HCT116 (cell line): ENCODE data around the gene OGDHL. TPM values are rescaled to one million over a fixed set of nuclear protein-coding genes. Genes with fewer than 3 reads are reported as not detected.

Source experiments
- ATAC-seq: fragments of 200-7000 bp; cut with Tn5 transposase; 2 replicates; pipeline ENCODE4 v1.9.1; 2020; ENCODE audit warnings: mild to moderate bottlenecking, moderate library complexity
- BruUV-seq: library from RNA; stranded (reverse); fragments of 400-500 nt; replicated peaks from 2 replicates; lab custom pipeline; 2021; lab: Mats Ljungman, UMichigan
- CTCF ChIA-PET: fragments of 300-600 bp; sonication (Branson Sonifier 250); formaldehyde crosslinking; loops from one replicate; lab custom pipeline; 2021; ENCODE audit warnings: antibody characterized with exemption; lab: Charles Lee
- POLR2A ChIA-PET: fragments of 300-600, 350-600 bp; sonication (Branson Sonifier 250); formaldehyde crosslinking; loops from one replicate; lab custom pipeline; 2021; ENCODE audit warnings: antibody characterized with exemption; lab: Charles Lee
- RAD21 ChIA-PET, 2 experiments: fragments of 300-600 bp; sonication (Branson Sonifier 250); formaldehyde crosslinking; loops; one replicate each; lab custom pipeline; 2023; ENCODE audit warnings: low total read pairs in 2 of 2; ENCODE audit not compliant: uncharacterized antibody in 2 of 2, unreplicated experiment in 2 of 2, low non-redundant PET in 1 of 2; lab: Charles Lee
- DNase-seq: peaks from one replicate; pipeline ENCODE4 v3.0.0-alpha.2; 2010; ENCODE audit warnings: low read depth, low spot score
- H2AFZ ChIP-seq: fragments of 200-600 bp; shearing (Covaris generic), sonication (generic); 2 replicates; pipeline ENCODE4 v1.6.1; 2017; ENCODE audit warnings: low read depth, mixed run types, mixed read lengths, antibody characterized with exemption, low read length; ENCODE audit not compliant: poor library complexity, severe bottlenecking
- H3K27ac ChIP-seq: 2 replicates; pipeline ENCODE4 v1.5.1; 2012; ENCODE audit warnings: low read depth, low read length
- H3K27me3 ChIP-seq: fragments of 200-600 bp; sonication (generic); 2 replicates; pipeline ENCODE4 v1.6.1; 2016; ENCODE audit warnings: mixed run types, low read length, mixed read lengths; ENCODE audit not compliant: insufficient read depth
- H3K36me3 ChIP-seq, 2 experiments: fragments of 200-500 bp in 1 of 2; fragments of 200-600 bp in 1 of 2; sonication (Bioruptor generic) in 1 of 2; sonication (generic) in 1 of 2; 2 replicates each; pipeline versions ENCODE4 v1.5.1 to v1.6.1; 2014 to 2016; ENCODE audit warnings: low read length in 2 of 2, inconsistent platforms in 1 of 2, mixed read lengths in 1 of 2, mixed run types in 1 of 2; ENCODE audit not compliant: insufficient read depth in 2 of 2, control insufficient read depth in 1 of 2
- H3K4me1 ChIP-seq, 2 experiments: fragments of 200-600 bp in 1 of 2; sonication (generic) in 1 of 2; 2 replicates each; pipeline versions ENCODE4 v1.5.1 to v1.6.1; 2012 to 2017; ENCODE audit warnings: low read length in 2 of 2, inconsistent platforms in 1 of 2, mild to moderate bottlenecking in 1 of 2, mixed read lengths in 1 of 2, mixed run types in 1 of 2, moderate library complexity in 1 of 2; ENCODE audit not compliant: insufficient read depth in 2 of 2, control insufficient read depth in 1 of 2
- H3K4me2 ChIP-seq: fragments of 200-600 bp; sonication (generic); 2 replicates; pipeline ENCODE4 v1.6.1; 2017; ENCODE audit warnings: mixed run types, low read length, mixed read lengths
- H3K4me3 ChIP-seq, 2 experiments: fragments of 200-600 bp in 1 of 2; sonication (generic) in 1 of 2; replicated peaks in 1 of 2; 2 replicates each; pipeline ENCODE4 v1.5.1; 2011 to 2016; ENCODE audit warnings: low read length in 2 of 2, control low read depth in 1 of 2, low read depth in 1 of 2, mild to moderate bottlenecking in 1 of 2, mixed read lengths in 1 of 2, mixed run types in 1 of 2
- H3K79me2 ChIP-seq: fragments of 200-600 bp; sonication (generic); 2 replicates; pipeline ENCODE4 v1.6.1; 2017; ENCODE audit warnings: mild to moderate bottlenecking, mixed run types, low read length, moderate library complexity, mixed read lengths; ENCODE audit not compliant: insufficient read depth
- H3K9ac ChIP-seq: fragments of 200-600 bp; sonication (generic); 2 replicates; pipeline ENCODE4 v1.6.1; 2016; ENCODE audit warnings: low read length, mixed read lengths
- H3K9me2 ChIP-seq: fragments of 200-600 bp; sonication (generic), shearing (Covaris generic); 2 replicates; pipeline ENCODE4 v1.6.1; 2017; ENCODE audit warnings: mixed run types, mild to moderate bottlenecking, moderate library complexity; ENCODE audit not compliant: insufficient read depth
- H3K9me3 ChIP-seq, 2 experiments: fragments of 200-500 bp in 1 of 2; fragments of 200-600 bp in 1 of 2; sonication (Bioruptor generic) in 1 of 2; sonication (generic) in 1 of 2; 2 replicates each; pipeline ENCODE4 v1.6.1; 2014 to 2017; ENCODE audit warnings: low read length in 2 of 2, mixed read lengths in 2 of 2, inconsistent platforms in 1 of 2, low read depth in 1 of 2, mild to moderate bottlenecking in 1 of 2, mixed run types in 1 of 2, moderate library complexity in 1 of 2; ENCODE audit not compliant: control insufficient read depth in 1 of 2, insufficient read depth in 1 of 2
- H4K20me1 ChIP-seq: fragments of 200-600 bp; sonication (generic), shearing (Covaris generic); 2 replicates; pipeline ENCODE4 v1.6.1; 2017; ENCODE audit warnings: mixed run types, mild to moderate bottlenecking, moderate library complexity; ENCODE audit not compliant: insufficient read depth
- CEBPB ChIP-seq: IDR thresholded peaks from 2 replicates; pipeline ENCODE4 v1.6.1; 2012; ENCODE audit warnings: low read depth
- EZH2 ChIP-seq: fragments of 200-600 bp; sonication (generic); IDR thresholded peaks from 2 replicates; pipeline ENCODE4 v1.6.1; 2017; ENCODE audit warnings: antibody characterized with exemption, mixed run types
- FOSL1 ChIP-seq: IDR thresholded peaks from 2 replicates; pipeline ENCODE4 v1.6.1; 2012; ENCODE audit warnings: low read depth
- JUND ChIP-seq: IDR thresholded peaks from 2 replicates; pipeline ENCODE4 v1.6.1; 2012
- POLR2A ChIP-seq: IDR thresholded peaks from 2 replicates; pipeline ENCODE4 v1.7.0; 2011; ENCODE audit warnings: borderline replicate concordance; ENCODE audit not compliant: insufficient read depth, insufficient read length; ENCODE audit errors: extremely low read depth
- RAD21 ChIP-seq: IDR thresholded peaks from 2 replicates; pipeline ENCODE4 v1.6.1; 2012; ENCODE audit warnings: low read depth, mild to moderate bottlenecking
- REST ChIP-seq: IDR thresholded peaks from 2 replicates; pipeline ENCODE4 v1.6.1; 2012; ENCODE audit warnings: low read depth
- SIN3A ChIP-seq: IDR thresholded peaks from 2 replicates; pipeline ENCODE4 v1.6.1; 2012; ENCODE audit warnings: low read depth
- SP1 ChIP-seq: IDR thresholded peaks from 2 replicates; pipeline ENCODE4 v1.6.1; 2012; ENCODE audit warnings: low read depth
- TCF7L2 ChIP-seq: IDR thresholded peaks from 2 replicates; pipeline ENCODE4 v1.7.0; 2011; ENCODE audit warnings: borderline replicate concordance, inconsistent platforms; ENCODE audit not compliant: insufficient read depth, insufficient read length; ENCODE audit errors: extremely low read depth
- YY1 ChIP-seq: IDR thresholded peaks from 2 replicates; pipeline ENCODE4 v1.6.1; 2011; ENCODE audit warnings: low read length, low read depth, moderate library complexity, mild to moderate bottlenecking; ENCODE audit not compliant: insufficient replicate concordance; ENCODE audit errors: extremely low read depth
- ZFX ChIP-seq: fragments of 450-650 bp; IDR thresholded peaks from 2 replicates; pipeline ENCODE4 v1.6.1; 2017
- intact Hi-C: fragments of 100-400 bp; cut with micrococcal nuclease; formaldehyde crosslinking; loops from 2 replicates; pipeline ENCODE4 v1.10.0; 2022
- total RNA-seq: library from RNA; stranded (reverse); gene quantifications from one replicate; pipeline ENCODE4 v1.2.1, GENCODE V29; 2021; ENCODE audit not compliant: unreplicated experiment

OGDHL gene
- total RNA-seq, 1 experiment from 2014 or later: 16.3 TPM

- CTCF ChIA-PET: no interaction called here
- POLR2A ChIA-PET: no interaction called here
Observed at GRCh38 chr10:49803988-49804387, 41.9 kb upstream of the OGDHL start.

More at GRCh38 chr10:49803988-49804387, 41.9 kb upstream of the OGDHL start:
- no peak overlapping the region for H3K4me2 ChIP-seq
- H3K4me1 ChIP-seq: no peaks in the 10 kb centered on the region
- TF ChIP-seq SP1: no peak
- no peak for TF ChIP-seq YY1
- TF ChIP-seq ZFX: no peak
- no peak for TF ChIP-seq EZH2
- no peak for TF ChIP-seq SIN3A
- TF ChIP-seq TCF7L2: no peak
- no peak for TF ChIP-seq RAD21
- 0 out of 2 replicates have a peak, but pooled peaks have one; percentile 13 for TF ChIP-seq FOSL1
- no peak for TF ChIP-seq JUND
- no peak for TF ChIP-seq POLR2A
- TF ChIP-seq REST: no peak
- TF ChIP-seq CEBPB: peak; percentile 21; the same call in 1 of the 2 replicates
- no peaks in the 10 kb centered on the region for H3K79me2 ChIP-seq
- H3K9me3 ChIP-seq: no peaks in the 10 kb centered on the region
- ATAC-seq: no peak
- no TSS peak for BruUV-seq
- no peak overlapping the region for H3K9ac ChIP-seq
- H2AFZ ChIP-seq: no peak overlapping the region
- H3K36me3 ChIP-seq: no peaks in the 10 kb centered on the region
- no peak overlapping the region for H3K4me3 ChIP-seq
- no peaks in the 10 kb centered on the region for H3K9me2 ChIP-seq
- intact Hi-C loops: no loop called here
- no peak overlapping the region for H3K27ac ChIP-seq
- RAD21 ChIA-PET: no interaction called here
- no peak for DNase-seq
- H4K20me1 ChIP-seq: no peaks in the 10 kb centered on the region
- H3K27me3 ChIP-seq: no peaks in the 10 kb centered on the region
